ENCODE results near the gene ELK1.

GRCh38 chrX:47610511-47610910 is 39.9 kb downstream of the ELK1 start:
- no peak for TF ChIP-seq CTCF (conservative IDR thresholded peaks at IDR 0.05; ENCODE audit: low read length)
- no peak for TF ChIP-seq EZH2phosphoT487 (IDR thresholded peaks at IDR 0.05; ENCODE audit: borderline replicate concordance)

Data from Loucy (cell line).